CD4-positive, alpha-beta T cell treated with Interferon gamma for 1 hour (primary cell): ENCODE results near the gene CACNA2D4.

Experiments
- DNase-seq: peaks from one replicate; pipeline ENCODE4 v3.0.0-alpha.2; 2020

Gene CACNA2D4

GRCh38 chr12:1933342-1934051 is 15.0 kb upstream of the CACNA2D4 start:
- no peak for DNase-seq

DNA sequence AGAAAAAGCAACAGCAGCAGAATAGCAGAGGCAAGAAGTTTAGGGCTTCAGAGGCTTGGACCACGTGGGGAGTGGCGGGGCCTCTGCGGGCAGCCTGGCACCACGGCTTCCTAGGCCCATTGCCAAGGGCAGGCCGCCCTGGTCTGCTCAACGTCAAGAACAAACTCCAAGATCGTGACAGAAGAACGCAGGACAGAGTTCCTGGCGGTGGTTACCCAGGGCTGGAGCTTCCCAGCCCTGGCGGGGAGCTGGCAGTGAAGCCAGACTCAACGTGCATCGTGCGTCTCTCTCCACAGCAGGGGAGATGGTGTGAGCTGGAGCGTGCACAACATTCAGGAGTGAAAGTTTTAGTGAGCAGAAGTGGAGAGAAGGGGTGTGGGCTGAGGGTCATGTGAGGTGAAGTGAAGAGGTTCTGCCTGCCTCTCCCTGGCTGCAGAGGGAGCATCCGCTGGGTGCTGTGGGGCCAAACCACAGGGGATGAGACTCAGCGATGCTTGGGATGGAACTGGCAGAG is 13.9 kb upstream of the CACNA2D4 start:
- DNase-seq: no peak

DNA sequence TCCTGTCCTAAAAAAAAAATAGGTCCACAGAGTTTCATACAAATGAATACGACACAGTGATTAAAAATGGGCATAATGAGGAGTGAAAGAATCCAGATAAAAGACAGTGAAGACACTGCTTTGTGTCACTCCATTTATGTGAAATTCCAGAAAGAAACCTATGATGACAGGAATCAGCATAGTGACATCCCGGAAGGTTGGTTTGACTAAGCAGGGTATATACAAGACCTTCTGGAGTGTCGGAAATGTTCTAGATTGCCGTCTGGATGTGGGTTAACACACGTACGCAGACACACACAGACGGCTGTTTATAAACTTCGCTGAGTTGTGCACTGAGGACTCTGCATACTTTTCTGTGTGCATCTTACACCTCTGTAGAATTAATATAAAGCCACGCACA is 13.2 kb upstream of the CACNA2D4 start:
- DNase-seq: no peak

DNA sequence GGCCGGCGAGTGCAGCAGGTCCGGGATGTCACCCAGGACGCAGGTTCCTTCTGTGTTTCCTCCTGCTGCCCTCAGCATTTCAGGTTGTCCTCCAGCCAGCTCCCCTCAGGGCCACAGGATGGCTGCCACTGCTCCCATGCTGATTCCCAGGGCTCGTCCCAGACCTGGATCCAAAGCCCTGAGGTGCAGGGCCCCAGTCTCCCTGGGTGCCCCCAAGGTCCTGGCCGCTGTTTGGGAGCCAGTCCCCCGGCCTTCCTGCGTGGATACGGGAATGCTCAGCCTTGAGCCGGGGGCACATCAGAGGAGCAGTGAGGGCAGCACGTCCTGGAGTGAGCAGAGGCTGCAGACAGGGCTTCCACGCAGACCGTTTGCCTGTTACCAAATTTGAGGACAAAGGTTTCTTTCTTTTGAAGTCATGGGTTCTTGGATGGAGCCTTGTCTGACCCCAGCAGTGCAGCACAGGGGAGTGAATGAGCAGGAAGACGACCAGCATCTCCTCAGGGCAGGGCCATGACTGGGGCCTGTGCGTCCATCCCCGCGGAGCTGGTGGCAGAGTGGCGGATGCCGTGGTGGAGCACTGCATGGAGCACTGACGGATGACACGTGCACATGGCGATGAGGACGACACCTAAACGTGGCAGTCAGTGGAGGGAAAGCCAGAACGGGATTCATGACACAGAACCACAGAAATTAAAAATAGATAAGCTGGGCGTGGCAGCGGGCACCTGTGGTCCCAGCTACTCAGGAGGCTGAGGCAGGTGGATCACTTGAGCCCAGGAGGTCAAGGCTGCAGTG is 12.5 kb upstream of the CACNA2D4 start:
- DNase-seq: no peak

DNA sequence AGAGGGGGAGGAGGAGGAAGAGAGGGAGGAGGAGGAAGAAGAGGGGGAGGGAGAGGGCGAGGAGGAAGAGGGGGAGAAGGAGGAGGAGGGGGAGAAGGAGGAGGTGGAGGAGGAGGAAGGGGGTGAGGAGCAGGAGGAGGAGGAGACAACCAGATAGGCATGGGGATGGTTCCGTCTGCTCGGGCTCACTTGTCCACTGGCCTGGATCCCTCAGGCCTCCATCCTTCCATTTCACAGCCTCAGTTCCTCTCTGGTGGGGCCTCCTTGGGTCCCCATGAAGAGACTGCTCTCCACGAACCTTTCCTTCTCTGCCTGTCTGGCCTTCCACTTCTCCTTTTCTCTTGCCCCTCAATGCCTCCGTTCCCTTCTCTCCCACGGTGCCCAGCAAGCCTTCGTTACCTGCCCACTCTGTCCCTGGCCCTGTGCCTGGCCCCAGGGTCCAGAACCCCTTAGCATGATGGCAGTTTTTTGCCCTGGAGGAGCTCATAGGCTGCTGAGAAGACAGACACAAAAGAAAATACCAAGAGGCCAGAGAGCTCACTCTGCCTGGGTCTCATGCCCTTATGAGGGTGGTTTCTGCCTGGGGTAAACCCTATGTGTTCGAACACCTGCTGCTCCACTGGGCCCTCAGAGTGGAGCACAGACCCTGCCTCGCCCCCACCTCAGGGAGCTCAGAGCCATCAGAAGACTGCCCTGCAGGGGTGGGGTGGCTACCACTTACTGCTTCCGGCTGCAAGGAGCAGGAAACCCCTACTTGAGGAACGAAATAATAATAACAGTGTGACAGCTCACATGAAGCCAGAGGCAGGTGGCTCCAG is 11.7 kb upstream of the CACNA2D4 start:
- DNase-seq: no peak

GRCh38 chr12:1929241-1929984 is 11.0 kb upstream of the CACNA2D4 start:
- DNase-seq: no peak

GRCh38 chr12:1928439-1929121 is 10.1 kb upstream of the CACNA2D4 start:
- DNase-seq: no peak

- DNase-seq: no peak
These were observed 9.4 kb upstream of the CACNA2D4 start for GRCh38 chr12:1927751-1928351.

DNA sequence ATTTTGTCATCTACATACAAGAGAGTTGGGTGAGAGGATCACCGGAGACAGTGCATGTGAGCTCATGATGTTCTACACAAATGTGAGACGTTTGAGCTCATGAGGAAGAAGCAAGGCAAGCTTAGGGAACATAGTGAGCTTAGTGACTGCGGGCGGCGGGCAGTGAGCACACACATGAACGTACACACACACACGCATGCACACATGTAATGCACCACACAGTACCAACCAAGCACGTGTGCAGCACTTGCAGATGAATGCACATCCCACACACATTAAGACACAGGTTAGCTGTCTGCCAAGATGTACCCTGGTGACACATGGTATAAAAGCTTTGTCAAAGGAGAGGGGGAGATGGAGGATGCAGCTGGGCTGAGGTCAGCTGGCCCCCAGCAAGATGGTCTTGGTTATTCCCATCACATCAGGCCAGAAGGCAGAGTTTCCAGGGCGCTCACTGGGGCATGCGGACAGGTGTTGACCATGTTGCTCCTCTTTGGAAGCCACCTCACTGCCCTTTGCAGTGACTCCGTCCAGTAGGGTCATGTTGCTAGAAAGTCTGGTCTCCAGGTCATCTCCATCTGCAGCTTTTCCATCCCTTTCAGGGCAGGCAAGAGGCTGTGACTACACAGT is 8.7 kb upstream of the CACNA2D4 start:
- DNase-seq: no peak

DNA sequence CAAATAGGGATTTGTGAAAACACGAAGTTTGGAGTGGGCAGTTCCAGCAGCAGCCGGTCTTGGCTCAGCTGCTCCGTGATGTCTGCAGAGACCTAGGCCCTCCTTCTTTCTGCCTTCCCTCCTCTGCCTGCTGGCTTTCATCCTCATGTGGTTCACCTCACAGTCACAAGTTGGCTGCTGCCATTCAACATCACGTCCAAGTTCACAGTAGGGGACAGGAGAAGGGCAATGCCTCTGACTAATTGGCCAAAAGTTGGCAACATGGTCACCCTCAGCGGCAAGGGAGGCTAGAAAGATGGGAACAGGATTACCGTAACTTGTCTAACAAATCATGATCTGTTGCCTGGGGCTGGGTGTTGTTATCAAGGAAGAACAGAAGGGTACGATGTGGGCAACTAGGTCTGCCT is 7.8 kb upstream of the CACNA2D4 start:
- no peak for DNase-seq

GRCh38 chr12:1925684-1926006 is 7.2 kb upstream of the CACNA2D4 start:
- no peak for DNase-seq

- DNase-seq: no peak
These were observed 6.7 kb upstream of the CACNA2D4 start for GRCh38 chr12:1924996-1925683.

- no peak for DNase-seq
These were observed 4.5 kb upstream of the CACNA2D4 start for GRCh38 chr12:1922985-1923384.

GRCh38 chr12:1922075-1922709 is 3.7 kb upstream of the CACNA2D4 start:
- DNase-seq: no peak

GRCh38 chr12:1920971-1921370 is 2.5 kb upstream of the CACNA2D4 start:
- DNase-seq: peak; percentile 32

DNA sequence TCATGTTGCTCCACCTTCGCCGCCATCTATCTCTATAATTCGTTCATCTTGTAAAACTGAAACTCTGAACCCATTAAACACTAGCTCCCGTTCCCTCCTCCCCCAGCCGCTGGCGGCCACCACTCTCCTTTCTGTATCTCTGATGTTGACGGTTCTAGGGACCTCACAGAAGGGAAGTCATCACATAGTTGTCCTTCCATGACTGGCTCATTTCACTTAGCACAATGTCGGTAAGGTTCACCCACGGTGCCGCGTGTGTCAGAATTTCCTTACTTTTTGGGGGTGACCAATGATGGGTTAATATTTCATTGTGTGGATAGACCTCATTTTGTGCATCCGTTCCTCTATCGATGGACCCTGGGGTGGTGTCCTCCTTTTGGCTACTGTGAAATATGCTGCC is 2.0 kb upstream of the CACNA2D4 start:
- DNase-seq: no peak

DNA sequence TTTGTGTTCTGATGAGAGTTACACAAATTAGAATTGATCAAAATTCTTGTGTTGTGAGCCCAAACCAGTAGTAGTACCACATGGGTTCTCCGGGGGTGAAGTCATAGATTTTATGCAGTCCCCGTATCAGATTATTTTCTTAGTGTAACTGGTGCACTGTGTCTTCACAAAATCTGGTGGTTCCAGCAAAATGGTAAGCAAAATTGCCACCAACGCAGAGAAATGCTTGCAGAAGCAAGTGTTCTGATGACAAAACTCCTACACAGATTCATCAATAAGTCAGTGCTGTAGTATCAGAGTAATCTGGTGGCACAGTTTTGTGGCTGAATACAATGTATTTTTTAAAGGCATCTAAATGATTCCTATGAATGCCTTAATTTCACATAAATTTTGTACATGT is 1.3 kb upstream of the CACNA2D4 start:
- DNase-seq: no peak

- no peak for DNase-seq
These were observed 832 bp upstream of the CACNA2D4 start for GRCh38 chr12:1919284-1919683.

DNA sequence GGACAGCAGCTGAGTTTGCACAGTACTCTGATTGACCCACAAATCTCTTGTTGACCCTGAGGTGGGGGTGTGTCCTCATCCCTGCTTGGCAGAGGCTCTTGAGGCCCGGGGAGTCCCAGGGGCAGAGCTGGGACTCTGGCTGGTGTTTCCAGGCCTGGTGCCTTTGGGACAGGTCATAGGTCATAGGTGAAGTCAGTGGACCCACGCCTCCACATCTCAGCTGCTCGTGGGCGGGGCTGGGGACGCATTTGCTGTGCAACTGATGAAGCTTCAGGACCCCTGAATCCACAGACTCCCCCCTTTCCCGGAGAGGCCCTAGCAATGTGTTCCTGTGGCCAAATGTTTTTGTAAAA is 408 bp upstream of the CACNA2D4 start:
- DNase-seq: no peak
